ENCODE measurements around the gene AMBRA1.
A peak's percentile ranks its signal among the peaks of the same experiment; 100 is the strongest.

AMBRA1 gene

GRCh38 chr11:46356924-46357482 lies 236.8 kb downstream of the AMBRA1 start:
- Histone ChIP-seq H3F3A (ENCODE audit: insufficient read depth) (no peaks in the 10 kb centered on the region), H3K9me3 (ENCODE audit: insufficient read depth, low read length) (no peaks in the 10 kb centered on the region), H3K9me2 (replicated peaks; ENCODE audit: insufficient read depth, low read length) (no peaks in the 10 kb centered on the region), H3K4me2 (ENCODE audit: low read depth, low read length, poor library complexity, severe bottlenecking) (no peak overlapping the region), H3K36me3 (ENCODE audit: low read length) (no peaks in the 10 kb centered on the region), H3K27me3 (ENCODE audit: low read length) (no peaks in the 10 kb centered on the region), H3K79me2 (ENCODE audit: insufficient read depth, low read length) (peaks cover 26% of the 10 kb centered on the region; the same call in 1 of the 2 replicates), H3K9ac (ENCODE audit: low read length) (no peak overlapping the region), H3K4me3 (ENCODE audit: insufficient read depth, low read length, poor library complexity, severe bottlenecking) (no peak overlapping the region), H2AFZ (ENCODE audit: low read depth, low read length, severe bottlenecking) (no peak overlapping the region), H3K27ac (ENCODE audit: low read depth, low read length) (no peak overlapping the region), H4K20me1 (ENCODE audit: low read depth, low read length) (0 out of 2 replicates have a peak, but pooled peaks cover 6% of the 10 kb centered on the region)
- TF ChIP-seq EZH2phosphoT487 (conservative IDR thresholded peaks at IDR 0.05; ENCODE audit: low read length) = no peak
- TF ChIP-seq CTCF (IDR thresholded peaks at IDR 0.05; ENCODE audit: insufficient read depth, low read length, poor library complexity, severe bottlenecking) = no peak

- H3K9ac ChIP-seq (ENCODE audit: low read length) = no peak overlapping the region
- H3K36me3 ChIP-seq (ENCODE audit: low read length) = no peaks in the 10 kb centered on the region
- H3F3A ChIP-seq (ENCODE audit: insufficient read depth) = no peaks in the 10 kb centered on the region
- H3K9me3 ChIP-seq (ENCODE audit: insufficient read depth, low read length) = no peaks in the 10 kb centered on the region
- no peak for TF ChIP-seq CTCF (IDR thresholded peaks at IDR 0.05; ENCODE audit: insufficient read depth, low read length, poor library complexity, severe bottlenecking)
- TF ChIP-seq EZH2phosphoT487 (conservative IDR thresholded peaks at IDR 0.05; ENCODE audit: low read length) = no peak
- no peaks in the 10 kb centered on the region for H3K9me2 ChIP-seq (replicated peaks; ENCODE audit: insufficient read depth, low read length)
- H3K4me3 ChIP-seq (ENCODE audit: insufficient read depth, low read length, poor library complexity, severe bottlenecking) = no peak overlapping the region
- H3K27me3 ChIP-seq (ENCODE audit: low read length) = no peaks in the 10 kb centered on the region
- H3K27ac ChIP-seq (ENCODE audit: low read depth, low read length) = no peak overlapping the region
- H3K79me2 ChIP-seq (ENCODE audit: insufficient read depth, low read length) = peaks cover 46% of the 10 kb centered on the region
- H4K20me1 ChIP-seq (ENCODE audit: low read depth, low read length) = 0 out of 2 replicates have a peak, but pooled peaks cover 6% of the 10 kb centered on the region
- no peak overlapping the region for H2AFZ ChIP-seq (ENCODE audit: low read depth, low read length, severe bottlenecking)
- H3K4me2 ChIP-seq (ENCODE audit: low read depth, low read length, poor library complexity, severe bottlenecking) = no peak overlapping the region
Observed at GRCh38 chr11:46353698-46354097, 240.1 kb downstream of the AMBRA1 start.

GRCh38 chr11:46352063-46352841 lies 241.6 kb downstream of the AMBRA1 start:
- Histone ChIP-seq H3K27ac (ENCODE audit: low read depth, low read length) (no peak overlapping the region), H3K9ac (ENCODE audit: low read length) (no peak overlapping the region), H3K79me2 (ENCODE audit: insufficient read depth, low read length) (peaks cover 56% of the 10 kb centered on the region)

More at GRCh38 chr11:46352063-46352841, 241.6 kb downstream of the AMBRA1 start:
- no peak overlapping the region for H3K4me3 ChIP-seq (ENCODE audit: insufficient read depth, low read length, poor library complexity, severe bottlenecking)
- no peaks in the 10 kb centered on the region for H3K27me3 ChIP-seq (ENCODE audit: low read length)
- 0 out of 2 replicates have a peak, but pooled peaks cover 6% of the 10 kb centered on the region for H4K20me1 ChIP-seq (ENCODE audit: low read depth, low read length)
- no peak overlapping the region for H2AFZ ChIP-seq (ENCODE audit: low read depth, low read length, severe bottlenecking)
- TF ChIP-seq CTCF (IDR thresholded peaks at IDR 0.05; ENCODE audit: insufficient read depth, low read length, poor library complexity, severe bottlenecking) (peak; percentile 51), EZH2phosphoT487 (conservative IDR thresholded peaks at IDR 0.05; ENCODE audit: low read length) (no peak)
- H3K9me3 ChIP-seq (ENCODE audit: insufficient read depth, low read length) = no peaks in the 10 kb centered on the region
- no peaks in the 10 kb centered on the region for H3K9me2 ChIP-seq (replicated peaks; ENCODE audit: insufficient read depth, low read length)
- H3K36me3 ChIP-seq (ENCODE audit: low read length) = no peaks in the 10 kb centered on the region
- no peaks in the 10 kb centered on the region for H3F3A ChIP-seq (ENCODE audit: insufficient read depth)
- H3K4me2 ChIP-seq (ENCODE audit: low read depth, low read length, poor library complexity, severe bottlenecking) = no peak overlapping the region
